Fibroblast of skin of left biceps (primary cell): ENCODE data around the gene PSMD3.

Experiments used
- DNase-seq, 2 experiments: peaks; one replicate each; pipeline ENCODE4 v3.0.0-alpha.2; 2013; ENCODE audit warnings: low read depth in 2 of 2

The PSMD3 gene

DNA sequence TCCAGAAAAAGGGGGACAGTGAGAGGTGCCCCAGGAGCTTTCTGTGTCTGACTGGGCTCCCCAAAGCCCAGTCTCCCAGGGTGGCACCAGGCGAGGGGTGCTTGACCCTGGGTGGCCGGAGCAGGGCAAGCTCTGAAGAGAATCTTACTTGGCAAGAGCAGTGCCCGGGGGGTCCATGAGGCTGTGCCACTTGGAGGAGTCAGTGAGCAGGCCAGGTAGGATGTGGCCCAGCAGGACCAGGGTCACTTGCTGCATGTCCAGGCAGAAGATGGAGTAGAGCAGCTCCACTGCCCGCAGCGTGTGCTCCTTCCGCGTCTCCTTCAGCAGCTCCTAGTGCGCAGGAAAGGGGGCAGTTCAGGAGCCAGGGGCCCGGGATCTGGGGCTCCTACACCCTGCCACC lies 41.9 kb downstream of the PSMD3 start:
- DNase-seq: no peak

- no peak for DNase-seq
Measured at GRCh38 chr17:40022961-40023541, 42.4 kb downstream of the PSMD3 start.

GRCh38 chr17:40023590-40024292 lies 43.1 kb downstream of the PSMD3 start:
- no peak for DNase-seq

GRCh38 chr17:40024901-40025300 lies 44.3 kb downstream of the PSMD3 start:
- no peak for DNase-seq

GRCh38 chr17:40025559-40025958 lies 45.0 kb downstream of the PSMD3 start:
- DNase-seq: no peak

GRCh38 chr17:40025991-40026815 lies 45.6 kb downstream of the PSMD3 start:
- no peak for DNase-seq

- no peak for DNase-seq
Measured at GRCh38 chr17:40026816-40027613, 46.4 kb downstream of the PSMD3 start.

- DNase-seq: no peak
Measured at GRCh38 chr17:40027614-40028012, 47.0 kb downstream of the PSMD3 start.

DNA sequence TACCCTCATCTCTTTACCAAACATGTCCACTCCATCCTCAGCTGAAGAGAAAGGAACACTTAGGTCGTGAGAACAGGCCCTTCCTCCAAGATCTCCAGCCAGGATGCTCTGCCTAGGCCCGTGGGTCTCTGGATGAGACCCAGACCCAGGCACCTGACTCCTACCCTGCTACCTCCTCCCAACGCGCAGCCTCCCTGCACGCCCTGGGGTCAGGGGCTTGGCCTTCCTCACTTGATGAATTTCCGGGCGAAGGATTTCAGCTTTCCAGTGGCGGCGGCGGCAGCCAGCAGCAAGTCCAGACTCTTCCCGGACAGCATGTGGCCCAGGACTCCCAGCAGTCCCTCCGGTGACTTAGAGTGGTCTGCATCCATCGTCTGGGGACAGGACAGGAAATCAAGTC lies 48.0 kb downstream of the PSMD3 start:
- no peak for DNase-seq

DNA sequence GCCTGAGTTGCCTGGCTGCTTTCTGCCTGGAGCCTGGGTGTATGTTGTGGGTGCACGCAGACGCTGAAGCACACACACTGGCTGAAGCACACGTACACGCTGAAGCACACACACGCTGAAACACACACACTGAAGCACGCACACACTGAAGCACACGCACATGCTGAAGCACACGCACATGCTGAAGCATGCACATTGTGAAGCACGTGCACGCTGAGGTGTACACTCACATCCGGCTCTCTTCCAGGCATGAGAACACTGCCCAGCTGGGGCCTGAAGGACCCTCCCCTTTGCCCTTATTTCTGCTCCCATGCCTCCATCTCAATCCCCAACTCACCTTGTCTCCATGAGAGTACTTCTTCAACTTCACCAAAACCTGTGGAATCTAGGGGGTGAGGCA lies 51.1 kb downstream of the PSMD3 start:
- DNase-seq: no peak

- no peak for DNase-seq
Measured at GRCh38 chr17:40032322-40033320, 52.0 kb downstream of the PSMD3 start.

DNA sequence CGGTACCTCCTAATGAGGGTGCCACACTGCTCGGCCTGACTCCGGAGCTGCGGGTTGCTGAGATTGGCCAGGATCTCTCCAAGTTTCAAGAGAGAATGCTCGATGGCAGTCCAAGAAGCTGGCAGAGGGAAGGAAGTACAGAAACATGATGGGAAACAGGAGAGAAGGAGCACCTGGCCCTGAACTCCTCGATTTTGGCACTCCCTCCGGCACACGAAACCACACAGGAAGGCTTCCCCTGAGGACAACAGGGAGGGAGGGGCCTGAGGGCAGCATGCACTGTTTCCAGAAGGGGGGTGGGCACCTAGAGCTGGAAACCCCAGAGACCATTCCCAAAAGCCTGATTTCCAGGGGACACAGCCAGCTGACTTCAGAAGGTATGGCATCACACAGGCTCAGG lies 52.7 kb downstream of the PSMD3 start:
- no peak for DNase-seq

DNA sequence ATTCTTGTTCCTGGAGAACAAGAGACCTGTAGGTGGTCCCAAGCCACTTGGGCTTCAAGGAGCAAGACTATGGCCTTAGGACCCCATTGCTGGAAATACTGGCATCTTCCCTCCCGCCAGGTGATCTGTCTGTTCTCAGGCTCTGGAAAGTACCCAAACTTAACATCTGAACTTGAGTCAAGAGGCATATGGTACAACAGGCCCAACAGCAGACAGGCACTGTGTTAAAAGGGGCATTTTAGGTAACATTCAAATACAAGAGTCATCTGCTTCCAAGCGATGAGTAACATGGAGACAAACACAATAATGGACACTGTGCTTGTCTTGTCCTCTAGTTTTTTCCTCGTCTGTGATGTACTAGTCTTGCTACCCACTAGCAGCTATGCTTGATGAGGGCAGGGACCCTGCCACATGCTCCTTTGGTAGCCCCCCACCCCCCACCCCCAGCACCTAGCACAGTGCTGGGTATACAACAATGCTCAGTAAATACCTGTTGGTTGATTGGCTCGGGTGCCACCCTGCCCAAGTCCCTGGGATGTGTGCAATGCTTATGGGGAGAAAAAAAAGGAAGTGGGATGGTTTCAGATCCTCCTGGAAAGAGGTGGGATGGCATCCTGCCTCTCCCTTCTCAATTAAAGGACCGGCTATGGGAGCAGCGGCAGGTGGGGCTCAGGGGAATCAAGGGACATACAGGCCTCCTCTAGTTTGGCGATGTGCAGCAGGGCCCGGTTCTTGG lies 54.0 kb downstream of the PSMD3 start:
- DNase-seq: no peak

- no peak for DNase-seq
Measured at GRCh38 chr17:40035162-40035559, 54.6 kb downstream of the PSMD3 start.

DNA sequence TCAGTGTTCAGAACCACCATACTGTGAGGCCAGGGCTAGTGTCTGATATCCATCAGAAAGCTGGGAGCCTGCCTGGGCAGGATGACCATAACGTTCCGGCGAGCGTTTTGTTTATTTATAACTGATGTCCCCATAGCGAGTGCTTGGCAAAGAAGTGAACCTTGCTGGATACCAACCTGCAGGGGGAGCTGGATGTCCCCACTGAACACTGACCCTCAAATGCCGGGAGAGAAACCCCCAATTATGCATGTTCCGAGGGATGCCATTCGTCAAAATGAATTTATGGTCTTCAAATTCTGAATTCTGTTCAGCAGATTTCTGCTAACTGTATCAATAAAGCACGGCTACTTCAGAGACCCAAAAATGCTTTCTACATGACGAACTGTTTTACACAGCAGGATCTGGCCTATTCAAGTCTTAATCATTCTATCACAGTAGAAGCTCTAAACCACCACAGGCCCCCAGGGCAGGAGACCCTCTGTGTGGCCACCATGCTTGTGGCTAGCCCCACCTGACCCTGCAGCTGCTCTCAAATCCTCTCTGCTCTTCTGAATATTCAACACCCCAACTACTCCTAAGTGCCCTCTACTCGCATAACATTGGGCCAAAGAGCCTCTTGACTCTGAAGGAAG lies 58.4 kb downstream of the PSMD3 start:
- DNase-seq: peak in 1 of 2 experiments; percentile 31

DNA sequence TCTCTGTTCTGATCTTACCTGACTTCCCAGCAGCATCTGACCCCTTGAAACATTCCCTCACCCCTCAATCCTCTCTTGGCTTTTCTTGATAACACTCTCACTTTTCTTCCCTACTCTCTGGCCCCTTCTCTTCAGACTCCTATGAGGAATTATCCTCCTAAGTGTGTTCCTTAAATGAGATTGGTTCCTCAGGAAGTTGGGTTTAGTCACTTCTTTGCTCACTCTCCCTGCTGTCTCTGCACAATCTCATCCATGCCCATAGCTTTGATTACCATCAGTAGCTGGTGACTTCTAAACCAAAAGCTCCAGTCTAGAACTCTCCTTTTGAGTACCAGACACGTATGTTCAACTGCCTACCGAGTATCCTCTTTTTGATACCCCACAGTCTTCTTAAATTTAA lies 60.6 kb downstream of the PSMD3 start:
- DNase-seq: no peak
